Measurements from ENCODE around the gene IMP3.

- TF ChIP-seq PPARA (CRISPR knock-in tag; IDR thresholded peaks at IDR 0.05; ENCODE audit: borderline replicate concordance) (no peak), TSHZ2 (CRISPR knock-in tag; IDR thresholded peaks at IDR 0.05) (no peak), OSR1 (CRISPR knock-in tag; IDR thresholded peaks at IDR 0.05) (no peak)
- TF ChIP-seq, protein P1, sequence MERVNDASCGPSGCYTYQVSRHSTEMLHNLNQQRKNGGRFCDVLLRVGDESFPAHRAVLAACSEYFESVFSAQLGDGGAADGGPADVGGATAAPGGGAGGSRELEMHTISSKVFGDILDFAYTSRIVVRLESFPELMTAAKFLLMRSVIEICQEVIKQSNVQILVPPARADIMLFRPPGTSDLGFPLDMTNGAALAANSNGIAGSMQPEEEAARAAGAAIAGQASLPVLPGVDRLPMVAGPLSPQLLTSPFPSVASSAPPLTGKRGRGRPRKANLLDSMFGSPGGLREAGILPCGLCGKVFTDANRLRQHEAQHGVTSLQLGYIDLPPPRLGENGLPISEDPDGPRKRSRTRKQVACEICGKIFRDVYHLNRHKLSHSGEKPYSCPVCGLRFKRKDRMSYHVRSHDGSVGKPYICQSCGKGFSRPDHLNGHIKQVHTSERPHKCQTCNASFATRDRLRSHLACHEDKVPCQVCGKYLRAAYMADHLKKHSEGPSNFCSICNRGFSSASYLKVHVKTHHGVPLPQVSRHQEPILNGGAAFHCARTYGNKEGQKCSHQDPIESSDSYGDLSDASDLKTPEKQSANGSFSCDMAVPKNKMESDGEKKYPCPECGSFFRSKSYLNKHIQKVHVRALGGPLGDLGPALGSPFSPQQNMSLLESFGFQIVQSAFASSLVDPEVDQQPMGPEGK (CRISPR knock-in tag; IDR thresholded peaks at IDR 0.05; ENCODE audit: borderline replicate concordance) = no peak
Measured at GRCh38 chr15:75599401-75599800, 40.6 kb downstream of the IMP3 start.

Data from SK-N-SH treated with all-trans-retinoic acid at 6 μM for 48 hours (cell line).